Neural crest cell (in vitro differentiated cells): Measurements from ENCODE around the gene DNAJC5. TPM values are rescaled to one million over a fixed set of nuclear protein-coding genes. Genes with fewer than 3 reads are reported as not detected.
A peak's percentile ranks its signal among the peaks of the same experiment; 100 is the strongest.
"Not testable (repeated sequence)": the region's sequence is repeated elsewhere in the genome, so short reads cannot be mapped to it uniquely, and the experiment has no call there.

Experiments
- DNase-seq: peaks from one replicate; pipeline ENCODE4 v3.0.0; 2021; ENCODE audit warnings: low read depth, mixed read lengths, low spot score
- H3K27ac Mint-ChIP-seq: one replicate; pipeline ENCODE4 v1.8.0; 2021; ENCODE audit warnings: mild to moderate bottlenecking, mixed read lengths; ENCODE audit not compliant: unreplicated experiment
- H3K27me3 Mint-ChIP-seq: 2 replicates; pipeline ENCODE4 v1.8.0; 2021; ENCODE audit warnings: low read depth, mild to moderate bottlenecking, mixed read lengths
- H3K36me3 Mint-ChIP-seq: 2 replicates; pipeline ENCODE4 v1.8.0; 2021; ENCODE audit warnings: low read depth, mild to moderate bottlenecking, mixed read lengths
- H3K4me1 Mint-ChIP-seq: 2 replicates; pipeline ENCODE4 v1.8.0; 2021; ENCODE audit warnings: mixed read lengths
- H3K4me3 Mint-ChIP-seq: one replicate; pipeline ENCODE4 v1.8.0; 2021; ENCODE audit warnings: mild to moderate bottlenecking, mixed read lengths
- H3K9me3 Mint-ChIP-seq: 2 replicates; pipeline ENCODE4 v1.8.0; 2021; ENCODE audit warnings: mixed read lengths
- total RNA-seq: library from RNA; stranded (reverse); gene quantifications from 2 replicates; pipeline ENCODE4 v1.2.1, GENCODE V29; 2021
- TF ChIP-seq, protein P1 (sequence below): fragments of 200-600 bp; sonication (generic); conservative IDR thresholded peaks from 2 replicates; pipeline ENCODE4 v1.5.0; 2021; ENCODE audit warnings: antibody characterized with exemption, mild to moderate bottlenecking

The DNAJC5 gene
- total RNA-seq, 1 donor from 2014 or later = 46.9 TPM

DNA sequence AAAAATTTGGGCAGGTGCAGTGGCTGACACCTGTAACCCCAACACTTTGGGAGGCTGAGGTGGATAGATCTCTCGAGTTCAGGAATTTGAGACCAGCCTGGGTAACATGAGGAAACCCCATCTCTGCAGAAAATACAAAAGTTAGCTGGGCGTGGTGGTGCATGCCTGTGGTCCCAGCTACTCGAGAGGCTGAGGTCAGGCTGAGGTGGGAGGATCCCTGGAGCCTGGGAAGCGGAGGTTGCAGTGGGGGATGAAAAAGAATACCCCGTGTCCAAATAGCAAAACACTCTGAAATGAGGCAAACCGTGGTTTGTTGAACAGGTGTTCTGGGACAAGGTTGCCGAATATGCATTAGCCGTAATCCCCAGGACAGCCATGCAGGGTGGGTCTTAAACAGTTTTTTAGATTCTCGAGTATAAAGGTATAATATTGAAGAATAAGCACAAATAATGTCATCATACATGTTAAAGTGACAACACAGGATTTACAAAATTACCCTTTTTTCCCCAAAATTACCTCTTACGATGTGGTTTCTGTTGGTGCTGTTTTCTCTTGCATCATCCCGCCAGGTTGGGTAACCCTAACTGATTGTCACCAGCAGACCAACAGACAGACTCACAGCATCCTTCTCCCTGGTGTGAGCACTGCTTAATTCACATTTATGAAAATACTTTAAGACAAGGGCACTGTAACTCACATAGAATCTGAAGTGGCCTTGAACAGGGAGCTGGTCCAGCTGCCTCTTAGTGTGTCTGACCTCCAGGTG is 9.1 kb downstream of the DNAJC5 start:
- Mint-ChIP-seq H3K4me3 (no peak overlapping the region), H3K27ac (no peak overlapping the region), H3K36me3 (no peaks in the 10 kb centered on the region), H3K4me1 (peaks cover 10% of the 10 kb centered on the region), H3K9me3 (no peaks in the 10 kb centered on the region), H3K27me3 (no peaks in the 10 kb centered on the region)
- no peak for DNase-seq
- TF ChIP-seq, protein P1, sequence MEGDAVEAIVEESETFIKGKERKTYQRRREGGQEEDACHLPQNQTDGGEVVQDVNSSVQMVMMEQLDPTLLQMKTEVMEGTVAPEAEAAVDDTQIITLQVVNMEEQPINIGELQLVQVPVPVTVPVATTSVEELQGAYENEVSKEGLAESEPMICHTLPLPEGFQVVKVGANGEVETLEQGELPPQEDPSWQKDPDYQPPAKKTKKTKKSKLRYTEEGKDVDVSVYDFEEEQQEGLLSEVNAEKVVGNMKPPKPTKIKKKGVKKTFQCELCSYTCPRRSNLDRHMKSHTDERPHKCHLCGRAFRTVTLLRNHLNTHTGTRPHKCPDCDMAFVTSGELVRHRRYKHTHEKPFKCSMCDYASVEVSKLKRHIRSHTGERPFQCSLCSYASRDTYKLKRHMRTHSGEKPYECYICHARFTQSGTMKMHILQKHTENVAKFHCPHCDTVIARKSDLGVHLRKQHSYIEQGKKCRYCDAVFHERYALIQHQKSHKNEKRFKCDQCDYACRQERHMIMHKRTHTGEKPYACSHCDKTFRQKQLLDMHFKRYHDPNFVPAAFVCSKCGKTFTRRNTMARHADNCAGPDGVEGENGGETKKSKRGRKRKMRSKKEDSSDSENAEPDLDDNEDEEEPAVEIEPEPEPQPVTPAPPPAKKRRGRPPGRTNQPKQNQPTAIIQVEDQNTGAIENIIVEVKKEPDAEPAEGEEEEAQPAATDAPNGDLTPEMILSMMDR = no peak

DNA sequence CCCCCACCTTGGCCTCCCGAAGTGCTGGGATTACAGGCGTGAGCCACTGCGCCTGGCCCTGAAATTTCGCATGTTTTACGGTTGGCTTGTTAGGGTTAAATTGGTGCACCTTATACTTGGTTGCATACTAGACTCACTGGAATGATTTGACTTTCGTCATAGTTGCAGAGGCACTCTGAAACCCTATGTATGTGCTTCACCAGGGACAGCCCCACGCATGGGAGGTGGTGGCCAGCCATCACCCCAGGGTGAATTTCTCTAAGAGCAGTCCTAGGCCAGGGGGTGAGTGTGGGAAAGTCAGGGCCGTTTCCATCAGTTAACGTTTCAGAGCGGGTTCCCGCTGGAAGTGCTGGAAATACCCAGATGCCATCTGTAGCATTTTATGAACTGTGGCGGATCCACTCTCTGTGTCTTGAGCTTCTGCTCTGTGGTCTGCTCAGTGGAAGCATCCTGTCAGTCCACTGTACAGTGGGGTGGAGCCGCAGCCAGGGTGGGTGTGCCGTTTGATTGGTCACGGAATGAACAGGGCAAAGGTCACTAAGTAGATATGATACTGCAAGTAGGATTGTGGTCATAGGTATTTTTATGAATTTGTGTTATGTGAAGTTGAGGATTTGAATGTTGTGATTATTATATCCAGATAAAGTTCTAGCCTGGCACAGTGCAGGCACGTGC is 13.2 kb downstream of the DNAJC5 start:
- H3K4me3 Mint-ChIP-seq = no peak overlapping the region
- no peak for DNase-seq

DNA sequence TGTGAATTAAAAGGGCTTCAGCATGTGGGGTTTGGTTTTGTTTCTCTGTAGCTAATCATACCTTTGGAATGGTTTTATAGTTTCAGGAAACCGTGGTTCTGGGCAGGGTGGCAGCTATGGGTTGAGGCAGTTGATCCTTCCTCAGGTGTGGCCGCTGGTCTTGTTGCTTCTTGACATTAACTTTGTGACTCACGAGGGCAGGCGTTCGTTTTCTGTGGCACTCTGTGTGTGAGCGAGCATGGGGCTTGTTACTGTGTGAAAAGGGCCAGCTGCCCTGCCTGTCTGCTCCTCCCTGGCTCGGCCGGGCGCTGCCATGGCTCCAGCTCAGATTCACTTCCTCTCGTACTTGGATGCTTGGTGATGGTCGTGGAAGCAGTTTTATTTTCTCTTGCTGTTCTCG is 16.2 kb downstream of the DNAJC5 start:
- Mint-ChIP-seq H3K27me3 (no peaks in the 10 kb centered on the region), H3K4me1 (peaks cover 34% of the 10 kb centered on the region), H3K4me3 (no peak overlapping the region), H3K27ac (peak overlapping the region; percentile 84), H3K36me3 (peaks cover 5% of the 10 kb centered on the region), H3K9me3 (no peaks in the 10 kb centered on the region)
- DNase-seq = no peak
- TF ChIP-seq, protein P1 = no peak

More for the DNA sequence above, 13.2 kb downstream of the DNAJC5 start:
- H3K27ac Mint-ChIP-seq = no peak overlapping the region
- no peaks in the 10 kb centered on the region for H3K27me3 Mint-ChIP-seq
- no peaks in the 10 kb centered on the region for H3K9me3 Mint-ChIP-seq
- H3K36me3 Mint-ChIP-seq = no peaks in the 10 kb centered on the region
- TF ChIP-seq, protein P1 = no peak
- H3K4me1 Mint-ChIP-seq = peaks cover 23% of the 10 kb centered on the region

DNA sequence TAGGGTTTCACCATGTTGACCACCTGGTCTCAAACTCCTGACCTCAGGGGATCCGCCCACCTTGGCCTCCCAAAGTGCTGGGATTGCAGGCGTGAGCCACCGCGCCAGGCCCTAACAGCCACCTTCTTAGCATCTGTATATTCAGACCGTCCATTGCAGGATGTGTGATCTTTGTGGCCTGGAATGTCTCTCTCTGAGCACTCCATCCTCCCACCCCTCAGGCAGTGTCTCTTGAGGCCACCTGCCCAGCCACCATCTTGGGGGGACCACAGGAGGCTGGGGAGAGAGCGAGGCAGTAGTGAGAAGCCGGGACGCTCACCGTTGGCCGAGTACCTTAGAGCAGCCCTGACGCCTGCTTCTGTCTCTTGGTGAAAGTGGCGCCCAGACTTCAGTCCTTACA is 18.8 kb downstream of the DNAJC5 start:
- Mint-ChIP-seq H3K9me3 (peaks cover 2% of the 10 kb centered on the region), H3K36me3 (peaks cover 10% of the 10 kb centered on the region), H3K27me3 (no peaks in the 10 kb centered on the region), H3K4me1 (peaks cover 34% of the 10 kb centered on the region), H3K4me3 (no peak overlapping the region), H3K27ac (no peak overlapping the region)
- DNase-seq = no peak
- TF ChIP-seq, protein P1 = no peak

DNA sequence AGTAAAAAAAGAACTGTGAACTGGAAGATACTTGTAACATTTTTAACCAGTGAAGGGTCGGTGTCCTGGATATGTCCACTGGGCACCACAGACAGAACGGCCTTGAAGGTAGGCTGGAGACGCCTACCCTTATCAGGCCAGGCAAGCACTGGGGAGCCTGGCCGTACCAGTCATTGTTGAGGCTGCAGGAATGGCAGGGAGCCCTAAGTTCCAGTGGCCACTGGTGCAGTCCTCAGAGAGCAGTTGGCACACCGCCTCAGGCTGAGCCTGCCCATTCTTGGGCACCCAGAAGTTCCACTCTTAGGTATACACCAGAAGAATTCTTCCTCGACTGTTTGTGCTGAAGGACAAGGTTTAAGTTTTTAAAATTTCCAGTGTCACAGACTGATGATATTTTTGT is 20.5 kb downstream of the DNAJC5 start:
- Mint-ChIP-seq H3K36me3 (peaks cover 10% of the 10 kb centered on the region), H3K27ac (no peak overlapping the region), H3K9me3 (peaks cover 2% of the 10 kb centered on the region), H3K4me1 (peaks cover 29% of the 10 kb centered on the region), H3K4me3 (no peak overlapping the region), H3K27me3 (no peaks in the 10 kb centered on the region)
- DNase-seq = no peak
- TF ChIP-seq, protein P1 = no peak

DNA sequence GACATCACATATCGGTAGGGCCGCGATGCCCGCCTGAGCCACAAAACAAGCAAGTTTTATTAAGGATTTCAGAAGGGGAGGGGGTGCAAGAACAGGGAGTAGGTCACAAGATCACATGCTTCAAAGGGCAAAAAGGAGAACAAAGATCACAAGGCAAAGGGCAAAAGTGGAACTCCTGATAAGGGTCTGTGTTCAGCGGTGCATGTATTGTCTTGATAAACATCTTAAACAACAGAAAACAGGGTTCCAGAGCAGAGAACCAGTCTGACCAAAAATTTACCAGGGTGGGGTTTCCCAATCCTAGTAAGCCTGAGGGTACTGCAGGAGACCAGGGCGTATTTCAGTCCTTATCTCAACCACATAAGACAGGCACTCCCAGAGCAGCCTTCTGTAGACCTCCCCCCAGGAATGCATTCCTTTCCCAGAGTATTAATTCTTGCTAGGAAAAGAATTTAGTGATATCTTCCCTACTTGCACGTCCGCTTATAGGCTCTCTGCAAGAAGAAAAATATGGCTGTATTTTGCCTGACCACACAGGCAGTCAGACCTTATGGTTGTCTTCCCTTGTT is 21.5 kb downstream of the DNAJC5 start:
- not testable (repeated sequence) for DNase-seq, H3K27me3 Mint-ChIP-seq, H3K4me3 Mint-ChIP-seq, H3K36me3 Mint-ChIP-seq, H3K9me3 Mint-ChIP-seq, H3K27ac Mint-ChIP-seq
- H3K4me1 Mint-ChIP-seq = peaks cover 23% of the 10 kb centered on the region
